GM19035 (cell line): Measurements from ENCODE around the gene VPS37B.
"Not testable (repeated sequence)": the region's sequence is repeated elsewhere in the genome, so short reads cannot be mapped to it uniquely, and the experiment has no call there.

Experiments used
- ATAC-seq: cut with Tn5 transposase; IDR thresholded peaks from one replicate; pipeline ENCODE4 v1.9.1; 2021; ENCODE audit not compliant: unreplicated experiment

The VPS37B gene, protein sequence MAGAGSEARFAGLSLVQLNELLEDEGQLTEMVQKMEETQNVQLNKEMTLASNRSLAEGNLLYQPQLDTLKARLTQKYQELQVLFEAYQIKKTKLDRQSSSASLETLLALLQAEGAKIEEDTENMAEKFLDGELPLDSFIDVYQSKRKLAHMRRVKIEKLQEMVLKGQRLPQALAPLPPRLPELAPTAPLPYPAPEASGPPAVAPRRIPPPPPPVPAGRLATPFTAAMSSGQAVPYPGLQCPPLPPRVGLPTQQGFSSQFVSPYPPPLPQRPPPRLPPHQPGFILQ

DNA sequence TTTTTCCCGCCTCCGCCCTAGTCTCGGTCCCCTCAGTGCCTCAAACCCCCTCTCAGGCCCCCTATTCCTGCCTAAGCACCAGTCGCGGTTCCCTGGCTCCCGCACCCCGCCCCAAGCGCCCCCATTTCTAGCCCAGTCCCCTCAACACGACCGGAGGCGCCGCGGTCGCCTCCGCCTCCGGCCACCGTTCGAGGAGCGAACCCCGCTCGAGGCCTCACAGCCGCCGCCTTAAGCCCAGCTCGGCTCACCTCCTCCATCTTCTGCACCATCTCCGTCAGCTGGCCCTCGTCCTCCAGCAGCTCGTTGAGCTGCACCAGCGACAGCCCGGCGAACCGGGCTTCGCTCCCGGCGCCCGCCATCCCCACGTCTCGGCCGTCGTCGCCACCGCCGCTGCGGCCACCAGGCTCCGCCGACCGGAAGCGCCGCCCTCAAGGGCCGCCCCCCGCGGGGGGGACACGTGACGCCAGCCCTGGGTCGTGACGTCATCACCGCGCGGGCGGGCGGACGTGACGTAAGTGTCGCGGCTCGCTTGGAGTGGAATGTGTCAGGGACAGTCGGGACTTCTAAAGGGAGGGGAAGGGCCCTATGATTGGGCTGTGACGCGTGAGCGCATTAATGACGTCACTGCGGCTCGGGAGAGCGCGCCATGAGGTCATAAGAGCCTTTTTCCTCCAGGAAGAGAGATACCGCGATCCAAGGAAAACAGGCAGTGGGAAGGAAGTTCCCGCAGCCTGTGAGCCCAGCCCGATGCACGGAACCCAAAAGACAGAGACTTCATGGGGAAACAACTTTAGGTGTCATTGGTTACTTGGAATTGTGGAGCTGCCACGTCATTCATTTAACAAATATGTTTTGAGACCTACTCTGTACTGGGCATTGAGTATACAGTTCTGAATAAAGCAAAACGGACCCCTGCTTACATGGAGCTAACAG is at the start of gene VPS37B:
VPS37B (minus strand) TSS at position 421 of the 933 bp plus-strand sequence; CDS start at position 359, 62 bp downstream.
- peak; percentile 68 for ATAC-seq

DNA sequence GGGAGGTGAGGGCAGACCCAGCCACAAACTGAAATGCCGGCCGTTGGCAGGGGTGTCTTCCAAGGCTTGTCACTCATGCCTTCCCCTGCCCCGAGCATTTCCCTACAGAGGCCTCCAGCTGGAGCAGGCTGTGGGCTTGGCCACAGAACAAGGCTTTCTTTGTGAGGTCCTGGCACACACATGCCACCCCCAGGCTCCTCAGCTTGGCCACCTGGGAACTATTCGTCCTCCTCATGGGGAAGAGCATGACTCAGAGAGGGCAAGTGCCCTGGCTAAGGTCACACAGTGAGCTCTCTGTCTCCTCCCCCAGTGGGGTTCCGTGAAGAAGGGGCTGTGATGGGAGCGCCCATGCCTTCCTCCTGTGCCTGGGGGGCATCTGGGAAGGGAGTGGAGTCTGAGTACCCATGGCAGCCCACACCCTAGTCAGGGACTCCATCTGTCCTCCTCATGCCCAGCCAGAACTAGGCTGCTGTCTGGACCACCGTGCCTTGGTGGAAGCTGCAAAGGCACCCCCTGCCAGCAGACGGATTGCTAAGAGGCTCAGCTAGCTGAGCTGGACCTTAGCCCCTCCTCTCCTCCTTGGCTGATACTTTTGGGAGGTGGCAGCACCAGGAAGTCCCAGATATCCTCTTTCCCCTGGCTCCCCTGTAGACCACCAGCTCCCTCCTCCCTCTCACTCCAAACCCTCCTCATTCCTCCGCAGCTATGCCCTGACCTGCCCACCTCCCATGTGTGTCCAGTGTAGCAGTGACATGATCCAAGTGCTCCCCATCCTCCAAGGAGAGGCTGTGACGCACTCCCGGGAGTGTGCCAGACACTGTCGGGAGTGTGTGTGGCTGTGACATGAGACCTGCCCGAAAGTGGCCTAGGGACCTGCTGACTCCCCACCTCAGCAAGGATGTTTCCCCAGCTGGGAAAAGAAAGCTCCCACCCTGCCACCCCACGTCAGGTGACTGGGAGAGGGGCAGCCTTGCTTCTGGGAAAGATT is 49.0 kb upstream of the VPS37B start:
- no peak for ATAC-seq

DNA sequence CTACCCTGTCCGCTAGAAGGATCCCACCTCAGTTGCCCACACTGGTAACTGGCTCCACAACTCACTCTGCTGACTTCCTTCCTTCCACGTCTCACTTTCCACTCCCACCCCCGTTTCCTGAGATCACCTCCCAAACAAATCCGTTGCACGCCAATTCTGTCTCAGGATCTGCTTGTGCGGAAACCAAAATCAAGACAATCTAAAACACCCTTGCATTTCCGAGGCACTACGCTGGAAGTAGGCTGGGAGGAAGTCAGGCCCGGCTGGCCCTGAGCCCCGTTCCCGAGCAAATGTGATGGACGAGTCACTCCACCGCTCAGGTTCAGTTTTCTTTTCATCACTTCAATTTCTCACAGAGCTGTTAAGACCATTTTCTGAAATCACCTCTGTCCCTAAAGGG is 47.3 kb upstream of the VPS37B start:
- ATAC-seq: no peak

DNA sequence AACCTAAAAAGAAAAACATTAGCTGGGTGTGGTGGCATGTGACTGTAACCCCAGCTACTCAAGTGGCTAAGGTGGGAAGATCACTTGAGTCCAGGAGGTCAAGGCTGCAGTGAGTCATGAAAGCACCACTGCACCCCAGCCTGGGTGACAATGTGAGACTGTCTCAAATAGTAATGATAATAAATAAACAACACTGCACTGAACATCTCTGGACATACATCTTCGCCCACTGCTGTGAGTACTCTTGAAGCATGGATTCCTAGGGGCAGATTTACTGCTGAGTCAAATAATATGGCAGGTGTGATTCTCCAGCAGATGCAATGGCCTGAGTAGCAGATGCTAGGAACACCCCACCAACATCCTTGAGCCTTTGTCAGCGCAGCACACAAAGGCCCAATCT is 46.7 kb upstream of the VPS37B start:
- ATAC-seq: no peak

DNA sequence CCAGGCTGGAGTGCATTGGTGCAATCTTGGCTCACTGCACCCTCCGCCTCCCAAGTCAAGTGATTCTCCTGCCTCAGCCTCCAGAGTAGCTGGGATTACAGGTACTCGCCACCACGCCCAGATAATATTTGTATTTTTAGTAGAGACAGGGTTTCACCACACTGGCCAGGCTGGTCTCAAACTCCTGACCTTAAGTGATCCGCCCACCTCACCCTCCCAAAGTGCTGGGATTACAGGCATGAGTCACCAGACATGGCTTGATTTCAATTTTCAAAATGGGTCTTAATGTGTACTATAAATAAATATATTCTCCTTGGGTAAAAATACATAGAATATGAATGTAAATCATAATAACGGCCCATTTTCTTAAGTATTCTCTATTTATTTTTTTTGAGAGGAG is 45.4 kb upstream of the VPS37B start:
- ATAC-seq: not testable (repeated sequence)

DNA sequence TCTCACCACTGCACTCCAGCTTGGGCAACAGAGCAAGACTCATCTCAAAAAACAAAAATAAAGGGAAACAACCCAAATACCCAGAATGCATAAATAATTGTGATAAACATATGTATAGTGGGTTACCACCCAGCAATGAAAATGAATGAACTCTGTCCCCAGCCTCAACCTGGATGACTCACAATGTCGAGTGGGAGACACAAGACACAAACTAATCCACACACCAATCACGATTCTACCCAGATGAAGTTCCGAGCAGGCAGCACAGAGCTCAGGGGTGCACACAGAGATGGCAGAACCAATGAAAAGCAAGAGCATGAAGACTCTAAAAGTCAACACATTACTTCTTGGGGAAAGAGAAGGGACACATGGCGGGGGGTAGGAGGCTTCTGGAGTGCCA is 43.2 kb upstream of the VPS37B start:
- ATAC-seq: no peak

DNA sequence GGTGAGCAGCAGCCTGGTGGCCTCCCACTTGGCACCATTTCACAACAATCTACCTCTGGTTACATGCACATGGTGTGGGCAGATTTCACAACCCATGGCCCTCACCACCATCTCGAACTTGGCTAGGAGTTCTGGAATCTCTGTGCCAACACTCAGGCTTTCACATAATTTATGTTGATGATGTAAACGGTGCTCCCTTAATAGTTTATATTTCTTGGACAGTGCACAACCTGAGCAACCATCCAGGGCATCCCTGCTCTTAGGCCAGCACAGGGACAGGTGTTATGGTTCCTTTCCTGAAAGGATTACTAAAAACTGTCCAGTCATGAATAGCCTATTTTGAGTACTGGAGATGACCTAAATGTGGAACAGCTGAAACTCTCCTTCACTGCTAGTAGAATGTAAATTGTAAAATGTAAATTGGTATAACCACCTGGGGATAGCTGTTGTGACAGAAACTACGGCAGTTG is 41.7 kb upstream of the VPS37B start:
- ATAC-seq: no peak

DNA sequence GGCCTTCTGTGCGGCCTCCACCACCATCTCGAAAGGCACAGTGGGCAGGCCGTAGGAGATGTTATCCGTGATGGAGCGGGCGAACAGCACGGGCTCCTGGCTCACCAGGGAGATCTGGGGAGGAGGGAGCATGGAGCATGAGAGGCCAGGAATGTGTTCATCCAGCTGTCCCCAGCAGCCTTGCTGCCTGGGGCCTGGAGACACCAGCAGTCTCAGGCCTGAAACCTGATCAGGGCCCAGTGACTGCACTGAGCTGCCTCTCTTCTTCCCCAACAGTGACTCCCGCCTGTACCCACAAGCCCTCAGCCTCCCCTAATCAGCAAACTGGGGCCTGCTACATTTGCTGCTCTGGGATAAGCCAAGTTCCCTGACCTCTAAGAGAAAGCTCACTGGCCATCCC is 39.4 kb upstream of the VPS37B start:
- ATAC-seq: no peak

DNA sequence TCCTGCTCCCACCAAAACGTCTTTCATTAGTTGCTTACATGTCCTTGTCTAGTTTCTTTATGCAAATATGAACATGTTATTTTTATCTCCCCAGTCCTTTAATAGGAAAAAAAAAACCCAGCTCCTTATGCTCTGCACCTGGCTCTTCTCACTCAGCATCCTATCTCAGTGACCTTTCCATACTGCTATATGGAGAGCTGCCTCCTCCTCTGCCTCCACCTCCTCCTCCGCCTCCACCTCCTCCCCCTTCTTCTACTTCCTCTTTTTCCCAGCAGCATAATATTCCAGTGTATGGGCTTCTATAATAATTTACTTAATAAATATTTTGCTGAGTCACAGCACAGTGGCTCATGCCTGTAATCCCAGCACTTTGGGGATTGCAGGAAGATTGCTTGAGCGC is 38.8 kb upstream of the VPS37B start:
- ATAC-seq: no peak

DNA sequence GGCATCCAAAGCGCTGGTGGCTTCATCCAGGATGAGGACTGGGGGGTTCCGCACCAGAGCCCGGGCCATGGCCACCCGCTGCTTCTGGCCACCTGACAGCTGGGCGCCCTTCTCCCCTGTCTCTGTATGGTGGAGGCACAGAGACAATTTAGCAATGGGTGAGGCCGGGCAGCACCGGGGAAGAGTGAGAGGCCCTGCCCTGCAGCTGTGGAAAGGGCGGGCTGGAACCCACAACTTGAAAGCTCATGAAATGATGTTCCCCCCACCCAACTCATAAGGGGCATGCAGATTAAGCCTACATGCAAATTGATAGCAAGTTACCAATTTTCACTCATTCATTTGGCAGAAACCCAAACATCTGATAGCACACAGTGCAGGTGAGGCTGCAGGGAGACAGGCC is 36.3 kb upstream of the VPS37B start:
- no peak for ATAC-seq

DNA sequence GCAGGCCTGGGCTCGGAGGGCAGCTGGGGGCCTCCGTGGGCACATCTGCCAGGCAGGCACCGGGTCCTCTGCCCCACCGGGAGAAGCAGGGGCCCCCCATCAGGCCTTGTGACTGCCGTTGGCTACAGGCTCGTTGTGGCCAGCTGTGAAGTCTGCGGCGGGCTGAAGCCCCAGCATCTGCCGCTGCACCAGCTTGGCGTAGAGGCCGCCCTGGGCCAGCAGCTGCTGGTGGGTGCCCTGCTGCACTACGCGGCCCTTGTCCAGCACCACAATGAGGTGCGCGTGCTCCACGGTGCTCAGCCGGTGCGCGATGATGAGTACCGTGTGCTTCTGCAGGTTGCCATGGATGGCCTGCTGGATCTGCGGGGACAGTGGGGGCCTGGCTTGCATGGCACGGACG is 33.9 kb upstream of the VPS37B start:
- no peak for ATAC-seq

DNA sequence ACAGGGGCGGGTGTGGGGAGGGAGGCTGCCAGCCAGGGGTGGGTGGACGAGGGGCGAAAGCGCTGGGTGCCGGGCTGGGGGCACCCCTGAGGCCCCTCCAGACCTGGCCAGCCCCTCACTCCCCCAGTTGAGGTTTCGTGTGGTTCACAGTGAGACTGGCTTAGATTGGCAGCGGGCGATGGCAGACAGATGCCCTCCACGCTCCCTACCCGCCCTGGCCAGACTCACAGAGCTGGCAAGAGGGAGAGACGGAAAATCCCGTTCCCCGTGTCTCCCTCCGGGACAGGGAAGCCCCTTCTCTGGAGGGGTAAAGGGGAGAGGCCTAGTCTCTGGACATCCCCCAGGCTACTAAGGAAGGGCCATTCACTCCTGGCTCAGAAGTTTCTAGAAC is 33.2 kb upstream of the VPS37B start:
- no peak for ATAC-seq

DNA sequence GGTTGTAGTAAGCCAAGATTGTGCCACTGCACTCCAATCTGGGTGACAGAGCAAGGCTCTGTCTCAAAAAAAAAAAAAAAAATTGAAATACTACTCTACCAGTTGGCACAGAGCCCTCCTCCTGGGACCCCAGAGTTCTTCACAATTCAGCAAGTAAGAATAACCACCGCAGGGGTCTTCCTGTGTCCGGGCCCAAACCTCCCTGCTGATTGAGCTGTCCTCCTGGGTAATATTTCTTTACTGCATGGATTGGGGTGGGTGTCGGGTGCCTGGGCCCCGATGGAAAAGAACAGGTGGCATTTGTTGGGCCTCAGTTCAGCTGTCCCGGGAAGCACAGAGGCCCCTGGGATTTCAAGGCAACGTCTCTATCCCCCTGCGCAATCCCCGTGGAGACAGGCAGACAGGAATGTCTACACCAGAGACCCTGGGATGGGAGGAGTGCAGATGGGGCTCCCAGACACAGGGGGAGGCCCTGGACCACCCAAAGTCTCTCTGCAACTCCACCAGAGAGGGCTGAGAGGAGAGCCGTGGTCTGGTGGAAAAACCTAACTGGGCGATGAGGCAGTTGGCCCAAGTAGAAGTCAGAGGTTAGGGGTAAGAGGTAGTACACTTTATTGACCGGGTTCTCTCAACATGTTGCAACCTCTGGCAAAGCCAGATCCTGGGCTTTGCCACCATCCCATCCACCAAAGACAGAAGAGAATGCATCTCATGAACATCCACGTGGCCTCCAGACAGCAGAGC is 32.7 kb upstream of the VPS37B start:
- ATAC-seq: no peak

DNA sequence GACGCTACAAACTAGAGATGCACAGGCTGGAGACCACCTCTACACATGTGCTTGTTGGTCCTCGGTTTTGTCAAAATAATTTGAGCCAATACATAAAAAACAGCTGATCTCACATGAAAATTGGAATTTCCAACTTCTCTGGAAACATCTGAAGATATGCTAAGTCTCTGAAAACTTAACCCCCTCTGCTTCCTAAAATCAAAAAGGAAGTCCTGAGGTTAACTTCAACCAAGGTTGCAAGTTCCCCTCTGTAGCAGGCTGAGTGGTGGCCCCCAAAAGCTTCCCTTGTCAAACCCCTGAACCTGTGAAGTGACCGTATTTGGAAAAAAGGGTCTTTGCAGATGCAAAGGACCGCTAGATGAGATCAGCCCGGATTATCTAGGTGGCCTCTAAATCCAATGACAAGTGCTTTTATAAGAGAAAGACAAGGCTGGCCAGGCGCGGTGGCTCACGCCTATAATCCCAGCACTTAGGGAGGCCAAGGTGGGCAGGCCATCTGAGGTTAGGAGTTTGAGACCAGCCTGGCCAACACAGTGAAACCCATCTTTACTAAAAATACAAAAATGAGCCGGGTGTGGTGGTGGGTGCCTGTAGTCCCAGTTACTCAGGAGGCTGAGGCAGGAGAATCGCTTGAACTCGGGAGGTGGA is 32.0 kb upstream of the VPS37B start:
- ATAC-seq: no peak

DNA sequence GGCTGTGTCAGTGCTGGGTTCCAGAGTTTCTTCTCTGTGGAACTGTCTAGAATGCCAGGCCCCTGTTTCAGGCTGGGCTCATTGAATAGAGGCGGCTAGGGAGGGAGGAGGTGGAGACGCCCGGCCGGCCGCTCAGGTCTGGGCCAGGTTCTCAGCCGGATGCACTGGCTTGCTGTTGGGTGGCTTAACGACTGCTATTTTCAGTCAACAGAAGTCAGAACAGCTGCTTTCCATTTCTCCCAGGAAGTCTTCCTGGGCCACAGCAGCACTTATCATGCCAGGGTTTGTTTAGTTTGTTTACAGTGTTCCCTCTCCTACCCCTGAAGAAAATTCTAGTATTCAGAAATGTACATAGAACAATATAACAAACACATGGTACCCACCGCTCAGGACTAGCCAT is 26.0 kb upstream of the VPS37B start:
- no peak for ATAC-seq

DNA sequence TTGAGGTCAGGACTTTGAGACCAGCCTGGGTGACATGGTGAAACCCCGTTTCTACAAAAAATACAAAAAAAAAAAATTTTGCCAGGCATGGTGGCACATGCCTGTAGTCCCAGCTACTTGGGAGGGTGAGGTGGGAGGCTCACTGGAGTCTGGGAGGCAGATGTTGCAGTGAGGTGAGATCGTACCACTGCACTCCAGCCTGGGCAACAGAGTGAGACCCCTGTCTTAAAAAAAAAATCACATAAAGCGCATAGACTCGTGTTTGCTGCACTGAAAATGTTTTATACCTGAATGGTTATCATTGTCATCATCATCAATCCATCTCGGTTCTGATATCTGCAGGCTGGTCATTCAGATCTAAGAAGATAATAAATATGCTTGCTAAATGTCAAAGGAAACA is 24.8 kb upstream of the VPS37B start:
- ATAC-seq: no peak

DNA sequence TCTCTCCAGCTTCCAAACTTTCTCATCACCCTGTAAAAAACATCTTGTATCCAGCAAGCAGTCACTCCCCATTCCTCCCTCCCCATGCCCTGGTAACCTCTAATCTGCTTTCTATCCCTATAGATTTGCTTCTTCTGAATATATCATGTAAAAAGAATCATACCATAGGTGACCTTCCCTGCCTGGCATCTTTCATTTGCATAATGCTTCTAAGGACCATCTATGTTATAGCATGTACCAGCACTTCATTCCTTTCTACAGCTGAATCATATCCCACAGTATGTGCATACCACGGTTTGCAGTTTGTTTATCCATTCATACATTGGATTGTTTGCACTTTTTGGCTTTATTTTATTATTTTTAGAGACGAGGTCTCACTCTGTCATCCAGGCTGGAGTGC is 22.9 kb upstream of the VPS37B start:
- no peak for ATAC-seq

DNA sequence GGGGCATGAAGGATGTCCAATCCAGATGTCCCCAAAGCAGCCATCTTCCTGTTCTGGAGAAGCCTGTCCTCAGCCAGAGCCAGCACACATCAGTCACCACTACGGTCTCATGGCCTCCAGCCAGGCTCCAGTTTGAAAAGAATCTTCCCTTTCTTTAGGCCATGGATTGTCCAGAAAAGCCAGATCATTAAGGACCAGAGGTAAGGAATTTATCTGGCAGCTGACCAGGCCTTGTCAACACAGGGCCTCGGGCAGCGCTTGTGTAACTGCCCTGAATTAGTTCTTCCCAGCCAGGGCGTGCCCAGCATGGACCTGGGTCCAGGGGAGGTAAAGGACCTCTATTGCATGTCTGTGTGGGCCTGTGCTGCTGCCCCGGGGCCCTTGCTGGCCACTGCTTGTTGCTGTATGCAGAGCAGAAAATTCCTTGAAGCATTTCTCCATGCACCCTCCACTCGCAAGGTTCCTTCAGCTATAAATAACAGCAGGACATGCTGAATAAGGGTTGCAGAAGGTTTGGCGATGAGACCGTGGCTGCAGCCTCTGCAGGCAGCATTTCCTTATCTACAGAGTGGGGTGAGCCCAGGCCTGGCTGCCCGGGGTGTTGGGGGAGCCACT is 21.7 kb upstream of the VPS37B start:
- ATAC-seq: no peak
